ENCODE data around the gene TPRG1L. TPM values are rescaled to one million over a fixed set of nuclear protein-coding genes. Genes with fewer than 3 reads are reported as not detected.

TPRG1L gene
- total RNA-seq, 1 donor from 2014 or later: 47.5 TPM

- ATAC-seq: no peak
- no peak overlapping the region for H3K27ac ChIP-seq
- no peaks in the 10 kb centered on the region for H3K36me3 ChIP-seq
- no peaks in the 10 kb centered on the region for H3K9me3 ChIP-seq
- no peak for DNase-seq
- TF ChIP-seq CTCF (IDR thresholded peaks at IDR 0.05): no peak
- H3K4me3 ChIP-seq: no peak overlapping the region
- intact Hi-C loops (cut with DNase I): no loop called here
- peaks cover 39% of the 10 kb centered on the region for H3K4me1 ChIP-seq
- no peaks in the 10 kb centered on the region for H3K27me3 ChIP-seq
Measured at GRCh38 chr1:3593334-3593733, 31.5 kb upstream of the TPRG1L start.

DNA sequence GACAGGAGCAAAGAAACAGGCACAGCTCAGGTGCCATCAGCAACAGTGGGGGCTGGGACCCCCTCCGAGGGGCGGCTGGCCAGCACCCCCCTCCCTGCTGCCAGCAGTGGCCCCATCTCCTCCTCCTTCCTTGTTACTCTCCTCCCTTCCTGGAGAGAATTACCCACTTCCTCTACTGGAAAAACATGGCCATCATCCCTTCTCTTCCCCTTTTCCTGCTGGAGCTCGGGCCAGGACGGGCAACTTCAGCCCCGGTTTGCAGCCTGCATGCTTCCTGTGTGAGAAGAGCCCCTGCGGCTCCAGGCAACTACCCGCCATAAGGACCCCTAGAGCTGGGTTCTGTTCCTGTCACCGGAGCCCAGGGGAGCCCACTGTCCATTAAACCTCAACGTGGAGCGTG, 31.1 kb upstream of the TPRG1L start:
- H3K27me3 ChIP-seq: no peaks in the 10 kb centered on the region
- H3K4me1 ChIP-seq: peaks cover 43% of the 10 kb centered on the region
- intact Hi-C loops (cut with DNase I): no loop called here
- H3K4me3 ChIP-seq: no peak overlapping the region
- no peak for DNase-seq
- no peak for ATAC-seq
- H3K36me3 ChIP-seq: no peaks in the 10 kb centered on the region
- H3K9me3 ChIP-seq: no peaks in the 10 kb centered on the region
- H3K27ac ChIP-seq: no peak overlapping the region
- no peak for TF ChIP-seq CTCF (IDR thresholded peaks at IDR 0.05)

GRCh38 chr1:3594706-3595377, 30.0 kb upstream of the TPRG1L start:
- no peaks in the 10 kb centered on the region for H3K9me3 ChIP-seq
- H3K4me3 ChIP-seq: no peak overlapping the region
- peaks cover 48% of the 10 kb centered on the region for H3K4me1 ChIP-seq
- no peak overlapping the region for H3K27ac ChIP-seq
- TF ChIP-seq CTCF (IDR thresholded peaks at IDR 0.05): no peak
- ATAC-seq (no peak), DNase-seq (no peak)
- no peaks in the 10 kb centered on the region for H3K36me3 ChIP-seq
- intact Hi-C loops (cut with DNase I): no loop called here
- H3K27me3 ChIP-seq: no peaks in the 10 kb centered on the region

DNA sequence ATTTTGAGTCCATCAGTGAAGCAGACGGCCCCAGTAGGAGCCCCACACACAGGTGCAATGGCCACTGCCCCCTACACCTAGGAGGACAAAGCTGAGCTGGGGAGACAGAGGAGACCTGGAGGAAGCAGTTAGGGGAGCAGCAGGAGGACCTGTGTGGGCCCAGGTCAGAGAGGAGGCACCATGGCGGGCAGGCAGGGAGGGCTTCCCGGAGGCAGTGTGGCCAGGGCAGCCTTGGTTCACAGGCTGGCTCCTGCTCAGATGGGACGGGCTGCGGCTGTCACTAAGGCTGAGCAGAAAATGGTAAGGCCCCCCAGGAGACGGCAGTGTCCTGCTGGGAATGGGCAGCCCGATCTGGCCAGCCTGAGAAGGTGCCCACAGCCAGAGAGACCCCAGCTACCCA, 28.9 kb upstream of the TPRG1L start:
- DNase-seq (no peak), ATAC-seq (no peak)
- Histone ChIP-seq H3K4me1 (peaks cover 37% of the 10 kb centered on the region), H3K9me3 (no peaks in the 10 kb centered on the region), H3K36me3 (no peaks in the 10 kb centered on the region), H3K4me3 (no peak overlapping the region), H3K27me3 (no peaks in the 10 kb centered on the region), H3K27ac (no peak overlapping the region)
- TF ChIP-seq CTCF (IDR thresholded peaks at IDR 0.05): no peak
- intact Hi-C loops (cut with DNase I): no loop called here

DNA sequence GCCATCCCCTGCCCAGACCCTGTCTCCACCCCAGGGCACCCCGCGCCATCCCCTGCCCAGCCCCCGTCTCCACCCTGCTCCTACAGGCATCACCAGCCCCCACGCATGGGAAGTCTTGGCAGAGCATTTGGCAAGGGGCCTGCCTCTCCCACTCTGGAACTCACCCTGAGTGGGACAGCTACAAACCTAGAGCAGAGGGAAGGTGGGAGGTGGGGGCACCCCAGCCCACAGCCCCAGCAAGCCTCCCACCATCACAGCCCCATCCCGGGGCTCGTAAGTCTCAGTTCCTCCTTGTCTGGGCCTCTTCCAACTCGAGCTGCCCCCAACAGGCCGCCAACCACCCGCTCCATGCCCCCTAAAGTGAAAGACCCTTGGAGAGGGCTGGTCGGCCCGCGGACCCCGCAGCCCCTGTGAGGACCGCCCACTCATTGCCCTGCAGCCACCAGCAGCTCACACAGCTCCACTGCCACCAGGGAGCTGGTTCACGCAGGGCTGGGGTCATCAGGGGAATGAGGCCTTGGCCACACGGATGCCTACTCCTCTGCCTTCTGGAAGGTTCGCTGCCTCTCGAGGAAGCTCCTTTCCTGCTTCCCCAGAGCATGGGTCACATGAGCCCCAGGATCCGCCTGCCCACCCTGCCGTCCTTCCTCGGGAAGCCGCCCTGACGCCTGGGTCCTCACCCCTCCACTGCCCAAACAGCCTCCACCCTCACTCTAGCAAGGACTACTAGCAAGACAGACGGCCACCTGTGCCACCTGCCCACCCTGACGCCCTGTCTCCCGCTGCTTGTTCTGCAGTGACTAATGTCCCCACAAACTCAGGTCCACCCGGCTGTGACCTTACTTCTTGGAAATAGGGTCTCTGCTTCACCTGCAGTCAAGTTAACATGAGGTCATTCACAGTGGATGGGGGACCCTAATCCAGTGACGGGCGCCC, 27.9 kb upstream of the TPRG1L start:
- Histone ChIP-seq H3K36me3 (no peaks in the 10 kb centered on the region), H3K27ac (no peak overlapping the region), H3K4me1 (peaks cover 34% of the 10 kb centered on the region), H3K4me3 (no peak overlapping the region), H3K27me3 (no peaks in the 10 kb centered on the region), H3K9me3 (no peaks in the 10 kb centered on the region)
- DNase-seq (no peak), ATAC-seq (no peak)
- no peak for TF ChIP-seq CTCF (IDR thresholded peaks at IDR 0.05)
- intact Hi-C loops (cut with DNase I): no loop called here

All from upper lobe of right lung (tissue), 1 donor.